Gastrocnemius medialis (tissue), 4 donors: ENCODE measurements around the gene ARFGAP1. TPM values are rescaled to one million over a fixed set of nuclear protein-coding genes. Genes with fewer than 3 reads are reported as not detected.

Experiments
- ATAC-seq, 2 donors: fragments of 150-250 bp; one replicate each; pipeline ENCODE4 v1.9.1; 2016
- DNase-seq, 2 donors: peaks; one replicate each; pipeline ENCODE4 v3.0.0-alpha.2; 2019
- H3K27ac ChIP-seq, 4 donors: fragments of 200-600 bp; sonication (generic); 1 replicate in 1 of 4; 2 replicates in 3 of 4; pipeline ENCODE4 v1.5.1; 2016 to 2018; ENCODE audit warnings: mild to moderate bottlenecking in 2 of 4, moderate library complexity in 1 of 4
- H3K27me3 ChIP-seq, 3 donors: fragments of 200-600 bp; sonication (generic) in 2 of 3; 1 replicate in 1 of 3; 2 replicates in 2 of 3; pipeline versions ENCODE4 v1.5.1 to v1.6.0; 2016 to 2019; ENCODE audit warnings: mild to moderate bottlenecking in 1 of 3, moderate library complexity in 1 of 3
- H3K36me3 ChIP-seq, 2 donors: fragments of 200-600 bp; sonication (generic) in 1 of 2; one replicate each; pipeline ENCODE4 v1.5.1; 2017 to 2018
- H3K4me1 ChIP-seq, 2 donors: fragments of 200-600 bp; sonication (generic) in 1 of 2; one replicate each; pipeline ENCODE4 v1.5.1; 2016 to 2017; ENCODE audit warnings: mild to moderate bottlenecking in 2 of 2
- H3K4me3 ChIP-seq, 4 donors: fragments of 200-600 bp; sonication (generic) in 3 of 4; 1 replicate in 1 of 4; 2 replicates in 3 of 4; pipeline ENCODE4 v1.5.1; 2016 to 2019; ENCODE audit warnings: mild to moderate bottlenecking in 2 of 4
- H3K9me3 ChIP-seq, 3 donors: fragments of 200-600 bp; sonication (generic) in 2 of 3; 1 replicate in 1 of 3; 2 replicates in 2 of 3; pipeline ENCODE4 v1.5.1; 2016 to 2019
- POLR2A ChIP-seq, 2 donors: fragments of 450-650 bp; IDR thresholded peaks; one replicate each; pipeline ENCODE4 v1.6.1; 2017; ENCODE audit warnings: antibody characterized with exemption in 2 of 2, mild to moderate bottlenecking in 2 of 2, moderate library complexity in 2 of 2
- in situ Hi-C, 4 donors: fragments of 200-750 bp; cut with MboI; loops; one replicate each; pipeline versions ENCODE4 v1.15.0 to v1.8.0; 2017; ENCODE audit warnings: low sequenced_read_pairs in 4 of 4
- intact Hi-C: fragments of 100-400 bp; cut with DNase I; formaldehyde crosslinking; loops from one replicate; pipeline ENCODE4 v1.15.1; 2023; ENCODE audit warnings: low total_unique reads
- total RNA-seq, 4 donors: library from RNA; depleted of rRNA; stranded (reverse); fragments of >200 nt; gene quantifications; one replicate each; pipeline versions ENCODE4 v1.1.0 to v1.2.3, GENCODE V29; 2016
- TF ChIP-seq, protein P1 (sequence below), 5 experiments: fragments of 450-650 bp in 3 of 5; fragments of 200-600 bp in 2 of 5; sonication (generic) in 2 of 5; IDR thresholded peaks in 4 of 5; conservative IDR thresholded peaks in 1 of 5; 1 replicate in 4 of 5; 2 replicates in 1 of 5; pipeline ENCODE4 v1.5.1; 2016 to 2019; ENCODE audit warnings: antibody characterized with exemption in 5 of 5, mild to moderate bottlenecking in 3 of 5, moderate library complexity in 3 of 5

ARFGAP1 gene
- total RNA-seq, 4 donors from 2014 or later, result 15.2 to 24.4 (median 18.0) TPM

DNA sequence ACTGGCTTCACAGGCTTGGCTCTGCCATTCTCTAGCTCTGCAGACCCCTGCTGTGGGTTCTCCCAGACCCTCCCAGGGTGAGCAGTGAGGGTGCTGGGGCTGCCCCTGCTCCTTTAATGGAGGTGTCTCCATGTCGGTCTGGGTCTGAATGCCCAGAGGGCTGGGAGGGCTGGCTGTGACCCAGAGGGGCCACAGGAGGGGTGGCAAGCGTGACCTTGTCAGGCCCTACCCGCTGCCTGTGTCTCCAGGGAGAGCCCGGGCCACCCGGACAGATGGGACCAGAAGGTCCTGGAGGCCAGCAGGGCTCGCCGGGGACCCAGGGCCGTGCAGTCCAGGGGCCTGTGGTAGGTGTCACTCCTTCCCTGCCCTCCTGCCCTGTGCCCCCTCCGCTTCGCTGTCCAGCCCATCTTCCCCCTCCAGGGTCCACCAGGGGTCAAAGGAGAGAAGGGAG, 52.4 kb downstream of the ARFGAP1 start:
- peaks cover 6 to 12% (median 7%) of the 10 kb centered on the region in 3 donors for H3K27me3 ChIP-seq

DNA sequence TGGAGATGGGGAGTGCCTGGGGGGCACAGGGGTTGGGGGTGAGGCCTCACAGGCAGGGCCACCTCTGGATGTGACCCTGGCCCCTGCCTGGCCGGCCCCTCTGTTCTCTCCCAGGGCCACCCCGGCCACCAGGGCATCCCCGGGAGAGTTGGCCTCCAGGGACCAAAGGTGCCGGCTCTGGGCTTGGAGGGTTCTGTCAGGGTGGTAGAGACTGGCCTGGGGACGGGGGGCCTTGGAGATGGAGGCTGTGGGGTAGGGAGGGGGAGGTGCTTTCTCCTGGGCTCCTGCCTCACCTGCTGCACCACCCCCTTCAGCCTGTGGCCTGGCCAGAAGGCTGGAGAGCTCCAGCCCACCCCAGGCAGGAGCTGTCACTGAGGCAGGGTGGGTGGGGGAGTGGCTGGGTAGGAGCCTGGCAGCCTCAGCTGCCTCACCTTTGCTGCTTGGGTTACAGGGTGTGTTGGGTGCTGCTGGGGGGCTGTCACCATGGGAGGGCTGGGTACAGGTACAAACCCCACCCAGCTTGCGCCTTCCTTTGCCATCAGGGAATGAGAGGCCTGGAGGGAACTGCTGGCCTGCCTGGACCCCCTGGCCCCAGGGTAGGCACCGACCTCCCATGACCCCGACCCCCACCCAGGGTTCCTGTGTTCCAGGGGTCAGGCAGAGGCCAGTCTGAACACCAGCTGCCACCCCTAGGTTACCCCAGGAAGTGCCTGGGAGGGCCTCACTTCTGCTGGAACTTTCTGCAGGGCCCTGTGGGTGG, 53.1 kb downstream of the ARFGAP1 start:
- TF ChIP-seq POLR2A (IDR thresholded peaks at IDR 0.05), result no peak
- TF ChIP-seq, protein P1, sequence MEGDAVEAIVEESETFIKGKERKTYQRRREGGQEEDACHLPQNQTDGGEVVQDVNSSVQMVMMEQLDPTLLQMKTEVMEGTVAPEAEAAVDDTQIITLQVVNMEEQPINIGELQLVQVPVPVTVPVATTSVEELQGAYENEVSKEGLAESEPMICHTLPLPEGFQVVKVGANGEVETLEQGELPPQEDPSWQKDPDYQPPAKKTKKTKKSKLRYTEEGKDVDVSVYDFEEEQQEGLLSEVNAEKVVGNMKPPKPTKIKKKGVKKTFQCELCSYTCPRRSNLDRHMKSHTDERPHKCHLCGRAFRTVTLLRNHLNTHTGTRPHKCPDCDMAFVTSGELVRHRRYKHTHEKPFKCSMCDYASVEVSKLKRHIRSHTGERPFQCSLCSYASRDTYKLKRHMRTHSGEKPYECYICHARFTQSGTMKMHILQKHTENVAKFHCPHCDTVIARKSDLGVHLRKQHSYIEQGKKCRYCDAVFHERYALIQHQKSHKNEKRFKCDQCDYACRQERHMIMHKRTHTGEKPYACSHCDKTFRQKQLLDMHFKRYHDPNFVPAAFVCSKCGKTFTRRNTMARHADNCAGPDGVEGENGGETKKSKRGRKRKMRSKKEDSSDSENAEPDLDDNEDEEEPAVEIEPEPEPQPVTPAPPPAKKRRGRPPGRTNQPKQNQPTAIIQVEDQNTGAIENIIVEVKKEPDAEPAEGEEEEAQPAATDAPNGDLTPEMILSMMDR (IDR thresholded peaks at IDR 0.05 in 4 of 5, conservative IDR thresholded peaks at IDR 0.05 in 1 of 5), result no peak

More for the DNA sequence above, 52.4 kb downstream of the ARFGAP1 start:
- Histone ChIP-seq H3K27ac (no peak overlapping the region), H3K9me3 (no peaks in the 10 kb centered on the region), H3K4me1 (no peaks in the 10 kb centered on the region), H3K36me3 (no peaks in the 10 kb centered on the region), H3K4me3 (no peak overlapping the region)
- intact Hi-C loops (no loop called here), in situ Hi-C loops (no loop called here)
- DNase-seq (no peak), ATAC-seq (no peak)
- TF ChIP-seq POLR2A (IDR thresholded peaks at IDR 0.05), result no peak

DNA sequence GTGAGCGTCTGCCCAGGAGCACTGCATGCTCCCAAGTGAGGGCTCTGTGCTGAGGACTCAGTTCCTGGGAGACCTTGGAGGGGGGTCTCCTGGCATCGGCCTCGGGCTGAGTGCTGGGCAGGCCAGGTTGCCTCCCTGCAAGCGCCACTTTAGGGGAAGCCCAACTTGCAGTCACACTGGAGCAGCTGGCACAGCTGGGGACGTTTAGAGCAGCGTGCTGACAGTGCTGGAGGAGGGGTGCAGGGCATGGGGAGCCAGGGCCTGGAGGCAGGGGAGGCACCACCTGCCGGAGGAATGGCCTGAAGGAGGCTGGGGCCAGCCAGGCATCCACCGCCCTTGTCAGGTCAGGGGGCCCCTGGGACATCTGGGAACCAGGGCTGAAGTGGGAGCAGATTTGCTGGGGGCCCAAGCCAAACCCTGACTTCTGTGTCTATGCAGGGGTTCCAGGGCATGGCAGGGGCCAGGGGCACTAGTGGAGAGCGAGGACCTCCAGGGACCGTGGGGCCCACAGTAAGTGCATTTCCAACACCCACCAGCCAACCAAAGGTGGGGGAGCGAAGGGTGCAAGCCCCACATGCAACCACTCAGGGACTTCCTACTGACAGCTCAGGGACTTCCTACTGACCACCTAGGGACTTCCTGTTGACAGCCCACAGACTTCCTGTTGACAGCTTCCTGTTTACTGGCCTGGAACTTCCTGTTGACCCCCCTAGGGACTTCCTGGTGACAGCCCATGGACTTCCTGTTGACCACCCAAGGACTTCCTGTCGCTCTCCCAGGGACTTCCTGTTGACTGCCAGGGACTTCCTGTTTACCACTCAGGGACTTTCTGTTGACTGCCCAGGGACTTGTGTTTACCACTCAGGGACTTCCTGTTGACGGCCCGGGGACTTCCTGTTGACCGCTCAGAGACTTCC, 54.0 kb downstream of the ARFGAP1 start:
- intact Hi-C loops, result no loop called here
- in situ Hi-C loops, result no loop called here
- TF ChIP-seq, protein P1 (IDR thresholded peaks at IDR 0.05 in 4 of 5, conservative IDR thresholded peaks at IDR 0.05 in 1 of 5), result no peak
- no peak for TF ChIP-seq POLR2A (IDR thresholded peaks at IDR 0.05)
- H3K27me3 ChIP-seq, result peaks cover 13 to 17% (median 17%) of the 10 kb centered on the region in 3 donors
- H3K4me1 ChIP-seq, result no peaks in the 10 kb centered on the region
- no peak for ATAC-seq
- no peak overlapping the region for H3K27ac ChIP-seq
- H3K9me3 ChIP-seq, result no peaks in the 10 kb centered on the region
- no peak for DNase-seq
- H3K36me3 ChIP-seq, result no peaks in the 10 kb centered on the region
- H3K4me3 ChIP-seq, result no peak overlapping the region

More for the DNA sequence above, 53.1 kb downstream of the ARFGAP1 start:
- Histone ChIP-seq H3K27me3 (peaks cover 10 to 13% (median 12%) of the 10 kb centered on the region in 3 donors), H3K36me3 (no peaks in the 10 kb centered on the region), H3K27ac (no peak overlapping the region), H3K4me3 (no peak overlapping the region), H3K9me3 (no peaks in the 10 kb centered on the region), H3K4me1 (no peaks in the 10 kb centered on the region)
- intact Hi-C loops, result no loop called here
- ATAC-seq (no peak), DNase-seq (no peak)
- in situ Hi-C loops, result no loop called here

DNA sequence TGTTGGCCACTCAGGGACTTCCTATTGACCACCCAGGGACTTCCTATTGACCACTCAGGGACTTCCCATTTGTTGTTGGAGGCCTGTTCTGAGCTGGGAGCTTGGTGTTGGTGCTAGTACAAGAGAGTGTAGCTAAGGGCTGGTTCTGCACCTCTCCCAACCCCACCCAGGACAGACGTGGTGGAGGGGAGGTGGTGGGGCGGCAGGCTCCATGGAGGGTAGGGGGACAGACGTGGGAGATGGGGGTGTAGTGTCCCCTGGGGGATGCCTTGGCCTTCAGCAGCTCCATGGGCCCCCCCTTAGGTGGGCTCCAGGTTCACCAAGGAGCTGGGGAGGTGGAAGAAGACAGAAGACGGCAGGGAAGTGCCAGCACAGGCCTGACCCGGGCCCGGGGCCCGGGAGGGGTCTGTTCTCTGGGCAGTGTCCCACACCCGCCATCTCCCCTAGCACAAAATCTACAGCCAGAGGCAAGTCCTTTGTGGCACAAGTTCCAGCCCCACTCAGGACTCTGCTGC, 54.7 kb downstream of the ARFGAP1 start:
- Histone ChIP-seq H3K36me3 (no peaks in the 10 kb centered on the region), H3K27ac (no peak overlapping the region), H3K27me3 (peaks cover 16 to 18% (median 17%) of the 10 kb centered on the region in 3 donors), H3K4me3 (no peak overlapping the region), H3K4me1 (no peaks in the 10 kb centered on the region), H3K9me3 (no peaks in the 10 kb centered on the region)
- intact Hi-C loops, result no loop called here
- in situ Hi-C loops, result no loop called here
- no peak for DNase-seq
- no peak for TF ChIP-seq POLR2A (IDR thresholded peaks at IDR 0.05)
- TF ChIP-seq, protein P1 (IDR thresholded peaks at IDR 0.05 in 4 of 5, conservative IDR thresholded peaks at IDR 0.05 in 1 of 5), result no peak
- no peak for ATAC-seq
